HK-2 (cell line): ENCODE data around the gene RIPK4.
A peak's percentile ranks its signal among the peaks of the same experiment; 100 is the strongest.
"Not testable (repeated sequence)": the region's sequence is repeated elsewhere in the genome, so short reads cannot be mapped to it uniquely, and the experiment has no call there.

Experiments
- DNase-seq: peaks from one replicate; pipeline ENCODE4 v3.0.0-alpha.2; 2018; ENCODE audit not compliant: unreplicated experiment

The RIPK4 gene

DNA sequence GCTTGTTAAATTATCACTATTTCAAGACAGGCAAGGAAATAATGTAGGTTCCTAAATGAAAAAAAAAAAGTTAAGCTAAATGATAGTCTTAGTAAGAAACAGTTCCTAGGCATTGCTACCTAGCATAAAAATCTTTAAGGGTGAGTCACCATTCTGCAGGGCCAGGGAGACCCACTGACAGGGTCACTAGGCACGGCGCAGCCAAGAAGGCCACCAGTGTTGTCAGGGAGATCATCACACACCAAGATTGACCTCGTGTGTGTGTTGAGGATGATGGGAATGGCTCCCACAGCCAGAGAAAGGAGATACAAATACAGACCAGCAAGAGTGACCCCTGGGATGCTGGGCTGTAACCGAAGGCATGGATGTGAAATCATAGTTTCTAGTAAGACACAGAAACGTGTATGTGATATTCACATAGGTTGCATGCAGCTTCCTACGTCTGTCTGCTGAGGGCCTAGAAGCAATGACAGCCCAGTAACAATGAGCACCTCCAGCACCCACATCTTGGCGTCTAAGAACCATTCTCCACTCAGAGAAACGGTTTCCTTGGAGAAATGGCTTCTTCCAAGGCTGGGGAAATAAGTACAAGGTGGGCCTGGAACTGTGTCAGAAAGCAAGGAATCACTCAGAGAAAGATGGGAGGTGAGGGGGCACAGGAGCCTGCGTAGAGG, 29.1 kb downstream of the RIPK4 start:
- DNase-seq: no peak

DNA sequence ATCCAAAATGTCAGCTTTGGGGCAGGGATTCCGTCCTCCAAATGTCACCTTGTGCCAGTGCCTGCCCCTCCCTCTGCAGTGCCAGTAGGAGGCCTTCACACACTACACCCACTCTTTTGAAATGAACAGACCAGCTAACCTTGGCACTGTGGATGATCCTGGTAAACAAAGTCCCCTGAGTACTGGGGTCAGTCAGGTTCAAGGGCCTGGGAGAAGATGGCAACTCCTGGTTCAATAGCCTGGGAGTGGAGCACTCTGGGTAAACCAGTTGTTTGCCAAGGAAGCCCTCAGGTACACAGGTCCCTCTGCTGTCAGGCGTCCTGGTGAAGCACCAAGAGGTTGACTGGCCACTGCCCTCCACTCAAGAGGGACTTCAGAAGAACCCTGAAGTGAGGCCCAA, 30.4 kb downstream of the RIPK4 start:
- no peak for DNase-seq

DNA sequence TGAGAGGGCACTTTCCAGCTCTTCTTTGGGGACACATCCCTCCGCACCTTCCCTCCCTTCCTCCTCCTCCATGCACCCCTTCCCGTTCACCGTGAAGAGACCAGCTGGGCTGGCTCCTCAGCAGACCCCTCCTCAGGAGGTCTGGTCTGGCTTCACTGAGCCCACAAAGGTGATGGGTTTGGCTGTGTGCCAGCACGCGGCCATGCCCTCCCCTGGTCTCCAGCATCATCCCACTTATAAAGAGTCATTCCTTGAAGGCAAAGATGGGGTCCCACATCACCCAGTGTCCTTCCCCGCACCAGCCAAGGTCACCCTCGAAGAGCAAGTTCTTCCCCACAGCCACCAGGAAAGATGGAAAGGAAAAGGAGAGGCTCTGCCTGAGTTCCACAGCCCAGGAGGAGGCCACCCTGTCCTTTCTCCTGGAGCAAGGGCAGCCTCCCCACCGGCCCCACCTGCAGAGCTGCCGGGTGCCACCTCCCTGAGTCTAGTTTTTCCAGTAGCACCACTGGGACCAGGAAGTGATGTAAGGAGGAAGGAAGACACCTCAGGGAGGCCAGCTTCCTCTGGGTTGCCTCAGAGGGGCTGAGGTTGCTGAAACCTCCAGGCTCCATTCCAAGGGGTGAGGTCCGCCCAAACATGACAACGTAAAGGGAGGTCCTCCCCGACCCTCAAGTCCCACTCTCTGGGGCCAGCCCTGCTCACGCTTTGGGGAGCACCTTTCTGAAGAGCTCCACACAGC, 32.7 kb downstream of the RIPK4 start:
- DNase-seq: no peak

DNA sequence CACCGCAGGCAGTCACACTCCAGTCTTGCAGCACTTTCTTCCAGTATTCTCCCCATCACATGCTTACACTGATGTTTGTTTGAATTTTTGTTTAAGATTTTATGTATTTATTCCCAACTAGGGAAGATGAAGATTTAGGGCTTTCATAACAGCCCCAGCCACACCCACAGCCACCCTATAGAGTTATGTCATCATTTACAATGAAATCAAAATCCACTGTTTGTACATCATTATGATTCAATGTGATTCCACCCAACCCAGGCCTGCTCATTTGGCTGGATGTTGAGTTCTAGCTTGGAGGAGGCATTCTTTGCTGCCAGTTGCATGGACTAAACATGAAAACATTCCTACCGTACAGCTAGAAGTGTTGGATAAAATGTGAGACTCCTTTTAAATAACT, 35.8 kb downstream of the RIPK4 start:
- DNase-seq: no peak

DNA sequence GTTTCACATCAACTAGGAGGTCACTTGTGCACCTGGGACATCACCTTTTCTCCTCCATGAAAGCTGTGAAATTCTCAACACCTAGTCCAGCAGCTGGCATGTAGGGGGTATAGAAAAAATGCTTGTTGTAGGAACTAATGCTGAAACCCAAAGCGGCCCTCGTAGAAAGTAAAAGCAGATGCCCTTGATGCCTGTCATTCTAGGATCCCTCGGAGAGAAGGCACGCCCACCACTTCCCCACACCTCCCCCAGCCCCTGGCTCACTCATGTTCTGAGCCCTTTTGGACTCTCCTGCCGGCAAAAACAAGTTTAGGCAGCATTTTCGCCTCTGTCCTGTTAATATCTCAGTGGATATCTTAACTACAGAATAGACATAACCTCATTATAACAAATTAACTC, 36.5 kb downstream of the RIPK4 start:
- DNase-seq: no peak

- DNase-seq: no peak
These were observed 37.0 kb downstream of the RIPK4 start for GRCh38 chr21:41729701-41730366.

DNA sequence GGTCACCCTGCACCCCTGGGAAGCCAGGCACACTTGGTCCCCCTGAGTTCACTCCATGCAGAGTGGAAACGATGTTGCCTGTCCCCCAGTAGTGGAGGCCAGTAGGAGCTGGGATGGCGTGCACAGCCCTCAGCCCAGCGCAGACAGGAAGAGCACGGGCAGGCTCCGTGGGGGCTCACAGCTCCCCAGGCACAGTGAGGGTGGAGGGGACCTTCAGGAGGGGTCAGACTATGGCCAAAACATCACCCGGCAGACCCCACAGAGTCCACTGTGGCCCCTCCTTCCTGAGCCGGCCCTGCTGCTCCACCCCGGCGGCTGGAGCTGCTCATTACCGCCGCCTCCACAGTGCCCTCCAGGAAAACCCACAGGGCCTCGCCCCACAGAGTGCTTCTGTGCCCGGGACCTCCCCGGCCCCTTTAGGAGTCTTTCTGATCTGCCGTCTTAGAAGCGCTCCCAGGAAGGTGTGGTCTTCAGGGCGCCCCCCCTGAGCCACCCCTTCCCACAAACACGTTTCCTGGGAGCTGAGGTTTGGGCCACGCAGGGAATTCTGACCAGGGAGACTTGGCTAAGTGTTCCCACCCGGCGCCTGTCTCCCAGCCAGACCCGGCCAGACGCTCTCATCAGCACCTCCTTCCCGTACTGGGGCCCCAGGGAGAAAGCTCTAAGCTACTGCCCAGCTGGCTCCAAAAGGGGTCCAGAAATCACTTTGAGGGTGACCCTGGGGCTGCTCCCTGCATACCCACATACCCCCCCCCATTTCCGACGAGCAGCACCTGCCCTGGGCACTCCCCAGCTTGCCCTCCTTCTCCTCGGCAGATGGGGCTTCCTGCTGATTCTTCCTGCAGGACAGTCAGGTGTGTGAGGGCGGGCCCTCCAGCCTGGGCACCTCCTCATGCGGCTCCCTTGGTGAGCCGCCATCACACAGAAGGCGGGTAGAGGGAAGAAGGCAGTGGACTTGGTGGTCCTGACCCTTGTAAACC, 38.8 kb downstream of the RIPK4 start:
- DNase-seq: no peak

GRCh38 chr21:41726970-41727783, 39.7 kb downstream of the RIPK4 start:
- peak; percentile 24 for DNase-seq

DNA sequence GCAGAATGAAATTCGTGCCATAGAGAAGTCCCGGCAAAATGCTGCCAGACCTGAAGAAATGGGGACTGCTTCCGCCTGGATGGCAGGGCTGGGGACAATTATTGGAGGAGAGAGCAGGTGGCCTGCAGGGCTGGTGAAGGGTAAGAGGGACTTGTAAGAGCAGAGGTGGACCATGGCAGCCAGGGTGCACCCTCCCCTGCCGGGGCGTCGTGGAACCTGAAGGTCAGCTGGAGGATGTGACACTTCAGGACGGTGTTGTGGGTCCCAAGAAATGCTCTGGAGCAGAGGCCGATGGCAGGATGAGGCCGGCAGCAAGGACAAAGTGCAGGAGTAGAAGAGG, 40.3 kb downstream of the RIPK4 start:
- no peak for DNase-seq

DNA sequence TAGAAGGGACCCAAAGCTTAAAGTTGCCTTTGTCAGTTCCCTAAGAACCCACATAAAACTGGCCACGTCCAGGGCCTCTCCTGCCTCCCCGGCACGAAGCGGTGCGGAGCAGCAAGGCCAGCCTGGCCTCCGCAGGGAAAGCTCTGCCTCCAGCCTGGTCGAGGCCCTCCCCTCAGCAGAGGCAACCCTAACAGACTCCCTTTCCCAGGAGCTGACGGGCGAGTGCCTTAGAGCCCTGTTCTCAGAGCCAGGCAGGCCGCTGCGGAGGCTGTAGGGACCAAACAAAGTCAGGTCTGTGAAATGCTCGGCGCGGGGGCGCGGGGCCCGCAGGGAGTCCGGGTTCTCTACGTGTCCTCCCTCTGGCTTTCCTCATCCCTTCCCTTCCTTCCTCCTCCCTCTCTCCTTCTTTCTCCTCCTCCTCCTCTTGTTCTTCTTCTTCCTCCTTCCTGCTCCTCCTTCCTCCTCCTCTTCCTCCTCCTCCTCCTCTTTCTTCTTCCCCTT, 40.7 kb downstream of the RIPK4 start:
- DNase-seq: no peak

- no peak for DNase-seq
These were observed 41.3 kb downstream of the RIPK4 start for GRCh38 chr21:41725421-41726031.

DNA sequence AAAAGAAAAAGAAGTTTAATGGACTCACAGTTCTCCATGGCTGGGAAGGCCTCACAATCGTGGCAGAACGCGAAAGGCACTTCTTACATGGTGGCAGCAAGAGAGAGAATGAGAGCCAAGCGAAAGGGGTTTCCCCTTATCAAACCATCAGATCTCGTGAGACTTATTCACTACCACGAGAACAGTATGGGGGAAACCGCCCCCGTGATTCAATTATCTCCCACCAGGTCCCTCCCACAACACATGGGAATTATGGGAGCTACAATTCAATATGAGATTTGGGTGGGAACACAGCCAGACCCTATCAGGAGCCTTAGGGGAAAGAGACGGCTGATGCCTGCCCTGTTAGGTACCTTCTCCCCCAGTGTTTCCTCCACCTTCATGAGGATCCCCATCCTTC, 43.0 kb downstream of the RIPK4 start:
- not testable (repeated sequence) for DNase-seq

- no peak for DNase-seq
These were observed 44.5 kb downstream of the RIPK4 start for GRCh38 chr21:41722052-41723018.

GRCh38 chr21:41720250-41720649, 46.6 kb downstream of the RIPK4 start:
- DNase-seq: no peak

- no peak for DNase-seq
These were observed 47.2 kb downstream of the RIPK4 start for GRCh38 chr21:41719691-41720090.

DNA sequence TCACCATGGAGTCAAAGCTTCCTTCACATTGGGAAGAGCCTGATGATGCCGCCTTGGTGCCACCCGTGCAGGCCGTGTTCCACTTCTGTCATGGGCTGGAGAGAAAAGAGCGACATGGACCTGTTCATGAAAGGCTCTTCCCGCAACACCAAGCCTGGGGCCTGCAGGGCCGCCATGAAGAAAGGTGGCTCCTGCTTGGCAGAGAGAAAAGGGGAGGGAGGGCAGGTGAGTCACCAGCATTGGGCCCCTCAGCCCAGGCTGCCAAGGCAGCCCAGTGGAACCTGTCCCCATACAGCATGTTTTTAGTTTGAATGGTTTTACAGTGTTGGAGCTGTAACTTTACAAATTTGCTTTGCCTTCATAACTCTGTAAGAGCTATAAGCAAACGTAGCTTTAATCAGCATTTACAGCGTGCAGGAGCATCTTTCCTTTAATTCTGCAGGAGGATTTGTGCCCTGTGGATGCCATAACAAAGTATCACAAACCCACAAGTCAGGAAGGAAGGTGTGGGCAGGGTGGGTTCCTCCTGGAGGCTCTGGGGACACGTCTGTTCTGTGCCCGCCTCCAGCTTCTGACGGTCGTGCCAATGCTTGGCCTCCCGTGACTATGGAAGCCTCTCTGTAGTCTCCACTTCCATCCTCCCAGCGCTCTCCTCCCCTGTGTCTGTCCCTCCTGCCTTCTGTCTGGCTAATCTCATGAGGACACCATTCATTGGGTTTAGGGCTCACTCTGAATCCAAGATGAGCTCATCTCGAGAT, 49.1 kb downstream of the RIPK4 start:
- no peak for DNase-seq

GRCh38 chr21:41716751-41717150, 50.1 kb downstream of the RIPK4 start:
- no peak for DNase-seq

- no peak for DNase-seq
These were observed 51.1 kb downstream of the RIPK4 start for GRCh38 chr21:41715649-41716281.
